ENCODE measurements around the gene PRR5L. TPM values are rescaled to one million over a fixed set of nuclear protein-coding genes. Genes with fewer than 3 reads are reported as not detected.

PRR5L gene
- polyA plus RNA-seq, 1 of the 3 experiments (the other 2 are of a cell fraction), result 0.46 TPM

DNA sequence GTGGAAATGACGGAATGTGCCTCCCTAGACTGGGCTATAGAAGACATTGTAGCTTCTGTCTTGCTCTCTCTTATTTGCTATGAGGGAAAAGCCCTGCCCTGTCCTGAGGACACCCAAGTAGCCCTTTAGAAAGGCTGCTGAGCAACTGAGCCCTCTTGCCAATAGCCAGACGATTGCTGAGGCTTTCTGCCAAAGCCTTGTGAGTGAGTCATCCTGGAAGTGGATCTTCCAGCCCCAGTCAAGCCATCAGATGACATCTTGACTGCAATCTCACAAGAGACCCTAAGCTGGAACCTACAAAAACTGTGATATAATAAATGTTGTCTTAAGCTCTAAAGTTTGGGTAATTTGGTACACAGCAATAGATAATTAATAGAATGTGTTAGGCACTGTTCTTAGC, 217.9 kb downstream of the PRR5L start (continued):
- TF ChIP-seq, protein P1, sequence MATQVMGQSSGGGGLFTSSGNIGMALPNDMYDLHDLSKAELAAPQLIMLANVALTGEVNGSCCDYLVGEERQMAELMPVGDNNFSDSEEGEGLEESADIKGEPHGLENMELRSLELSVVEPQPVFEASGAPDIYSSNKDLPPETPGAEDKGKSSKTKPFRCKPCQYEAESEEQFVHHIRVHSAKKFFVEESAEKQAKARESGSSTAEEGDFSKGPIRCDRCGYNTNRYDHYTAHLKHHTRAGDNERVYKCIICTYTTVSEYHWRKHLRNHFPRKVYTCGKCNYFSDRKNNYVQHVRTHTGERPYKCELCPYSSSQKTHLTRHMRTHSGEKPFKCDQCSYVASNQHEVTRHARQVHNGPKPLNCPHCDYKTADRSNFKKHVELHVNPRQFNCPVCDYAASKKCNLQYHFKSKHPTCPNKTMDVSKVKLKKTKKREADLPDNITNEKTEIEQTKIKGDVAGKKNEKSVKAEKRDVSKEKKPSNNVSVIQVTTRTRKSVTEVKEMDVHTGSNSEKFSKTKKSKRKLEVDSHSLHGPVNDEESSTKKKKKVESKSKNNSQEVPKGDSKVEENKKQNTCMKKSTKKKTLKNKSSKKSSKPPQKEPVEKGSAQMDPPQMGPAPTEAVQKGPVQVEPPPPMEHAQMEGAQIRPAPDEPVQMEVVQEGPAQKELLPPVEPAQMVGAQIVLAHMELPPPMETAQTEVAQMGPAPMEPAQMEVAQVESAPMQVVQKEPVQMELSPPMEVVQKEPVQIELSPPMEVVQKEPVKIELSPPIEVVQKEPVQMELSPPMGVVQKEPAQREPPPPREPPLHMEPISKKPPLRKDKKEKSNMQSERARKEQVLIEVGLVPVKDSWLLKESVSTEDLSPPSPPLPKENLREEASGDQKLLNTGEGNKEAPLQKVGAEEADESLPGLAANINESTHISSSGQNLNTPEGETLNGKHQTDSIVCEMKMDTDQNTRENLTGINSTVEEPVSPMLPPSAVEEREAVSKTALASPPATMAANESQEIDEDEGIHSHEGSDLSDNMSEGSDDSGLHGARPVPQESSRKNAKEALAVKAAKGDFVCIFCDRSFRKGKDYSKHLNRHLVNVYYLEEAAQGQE (IDR thresholded peaks at IDR 0.05; ENCODE audit: low read depth, low read length), result no peak
- TF ChIP-seq, protein P2, sequence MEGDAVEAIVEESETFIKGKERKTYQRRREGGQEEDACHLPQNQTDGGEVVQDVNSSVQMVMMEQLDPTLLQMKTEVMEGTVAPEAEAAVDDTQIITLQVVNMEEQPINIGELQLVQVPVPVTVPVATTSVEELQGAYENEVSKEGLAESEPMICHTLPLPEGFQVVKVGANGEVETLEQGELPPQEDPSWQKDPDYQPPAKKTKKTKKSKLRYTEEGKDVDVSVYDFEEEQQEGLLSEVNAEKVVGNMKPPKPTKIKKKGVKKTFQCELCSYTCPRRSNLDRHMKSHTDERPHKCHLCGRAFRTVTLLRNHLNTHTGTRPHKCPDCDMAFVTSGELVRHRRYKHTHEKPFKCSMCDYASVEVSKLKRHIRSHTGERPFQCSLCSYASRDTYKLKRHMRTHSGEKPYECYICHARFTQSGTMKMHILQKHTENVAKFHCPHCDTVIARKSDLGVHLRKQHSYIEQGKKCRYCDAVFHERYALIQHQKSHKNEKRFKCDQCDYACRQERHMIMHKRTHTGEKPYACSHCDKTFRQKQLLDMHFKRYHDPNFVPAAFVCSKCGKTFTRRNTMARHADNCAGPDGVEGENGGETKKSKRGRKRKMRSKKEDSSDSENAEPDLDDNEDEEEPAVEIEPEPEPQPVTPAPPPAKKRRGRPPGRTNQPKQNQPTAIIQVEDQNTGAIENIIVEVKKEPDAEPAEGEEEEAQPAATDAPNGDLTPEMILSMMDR (IDR thresholded peaks at IDR 0.05), result no peak
- TF ChIP-seq RCOR1 (IDR thresholded peaks at IDR 0.05; ENCODE audit: low read length) (no peak), EZH2phosphoT487 (IDR thresholded peaks at IDR 0.05; ENCODE audit: borderline replicate concordance, low read depth) (no peak), TEAD4 (IDR thresholded peaks at IDR 0.05; ENCODE audit: borderline replicate concordance, insufficient read depth) (no peak)

Small RNA genes within 50 kb of the gene (small RNA-seq; reads per million reads assigned to genes)
- 0 to 2.3 (median 0) reads per million in 7 experiments for gene AC061999.1

Other genes starting within 250 kb of the PRR5L start
- 44.2 and 48.2 TPM in 2 replicates for gene COMMD9, start 6.9 kb upstream of the PRR5L start, polyA plus RNA-seq (2012; rRNA removed)
- 4.3 and 5.1 TPM in 2 replicates for gene TRAF6, start 214.0 kb downstream of the PRR5L start, polyA plus RNA-seq (2012; rRNA removed)

Data from SK-N-SH (cell line).